K562 (cell line): ENCODE results near the gene TSPAN12. TPM values are rescaled to one million over a fixed set of nuclear protein-coding genes. Genes with fewer than 3 reads are reported as not detected.

Source experiments
- ATAC-seq: fragments of 200-7000 bp; cut with Tn5 transposase; 3 replicates; pipeline ENCODE4 v1.9.1; 2020; ENCODE audit warnings: moderate library complexity
- BruUV-seq: library from RNA; stranded (reverse); fragments of 400-500 nt; replicated peaks from 2 replicates; lab custom pipeline; 2021; lab: Mats Ljungman, UMichigan
- CTCF ChIA-PET: fragments of 300-600 bp; formaldehyde crosslinking; extraction: SDS; loops from one replicate; lab custom pipeline; 2021; ENCODE audit warnings: low intra/inter-chr PET ratio; lab: Yijun Ruan, JAX
- POLR2A ChIA-PET: fragments of 300-600, 350-650 bp; sonication (Branson Sonifier 250); formaldehyde crosslinking; extraction: SDS; loops from one replicate; lab custom pipeline; 2021; ENCODE audit warnings: antibody characterized with exemption, inconsistent platforms; lab: Yijun Ruan, JAX
- DNase-seq, 4 experiments: peaks; one replicate each; pipeline versions ENCODE4 v3.0.0 to v3.0.0-alpha.2; 2011 to 2018; ENCODE audit warnings: low spot score in 3 of 4, mixed read lengths in 3 of 4; ENCODE audit errors: extremely low read depth in 1 of 4
- FAIRE-seq: peaks from 2 replicates; lab custom pipeline; 2011; peaks lifted over from hg19 to GRCh38; lab: Jason Lieb, UNC
- H2AFZ ChIP-seq: 2 replicates; pipeline ENCODE4 v1.6.0; 2011; ENCODE audit warnings: low read depth, low read length, control low read depth, inconsistent platforms
- H3K27ac ChIP-seq: fragments of 200-600 bp; 3 replicates; pipeline ENCODE4 v1.8.0; 2011; ENCODE audit warnings: low read depth, mild to moderate bottlenecking, control low read depth, inconsistent platforms, low read length, moderate library complexity, mixed read lengths; ENCODE audit errors: extremely low read depth
- H3K27me3 ChIP-seq, 2 experiments: fragments of 300-600 bp in 1 of 2; 2 replicates in 1 of 2; 3 replicates in 1 of 2; pipeline versions ENCODE4 v1.6.0 to v1.8.0; 2011; ENCODE audit warnings: inconsistent platforms in 2 of 2, low read length in 2 of 2, mild to moderate bottlenecking in 1 of 2, mixed read lengths in 1 of 2, moderate library complexity in 1 of 2; ENCODE audit not compliant: control insufficient read depth in 2 of 2, insufficient read depth in 2 of 2
- H3K36me3 ChIP-seq: fragments of 300-600 bp; 3 replicates; pipeline ENCODE4 v1.8.0; 2011; ENCODE audit warnings: mild to moderate bottlenecking, low read length, inconsistent platforms; ENCODE audit not compliant: control insufficient read depth, insufficient read depth
- H3K4me1 ChIP-seq, 2 experiments: fragments of 200-600 bp in 1 of 2; replicated peaks in 1 of 2; 2 replicates in 1 of 2; 3 replicates in 1 of 2; pipeline versions ENCODE4 v1.5.1 to v1.8.0; 2011; ENCODE audit warnings: inconsistent platforms in 2 of 2, low read length in 2 of 2, mild to moderate bottlenecking in 1 of 2, mixed read lengths in 1 of 2, moderate library complexity in 1 of 2; ENCODE audit not compliant: control insufficient read depth in 2 of 2, insufficient read depth in 2 of 2
- H3K4me2 ChIP-seq: 2 replicates; pipeline ENCODE4 v1.6.1; 2011; ENCODE audit warnings: low read length, control low read depth, inconsistent platforms, mixed read lengths; ENCODE audit not compliant: insufficient read depth
- H3K4me3 ChIP-seq: fragments of 200-600 bp; sonication (generic), shearing (Covaris generic); 2 replicates; pipeline ENCODE4 v1.5.1; 2016; ENCODE audit warnings: control low read depth, inconsistent platforms
- H3K79me2 ChIP-seq: fragments of 200-600 bp; 3 replicates; pipeline ENCODE4 v1.8.0; 2011; ENCODE audit warnings: low read length, inconsistent platforms; ENCODE audit not compliant: control insufficient read depth, insufficient read depth
- H3K9ac ChIP-seq, 2 experiments: 2 replicates each; pipeline versions ENCODE4 v1.6.0 to v1.6.1; 2011; ENCODE audit warnings: low read depth in 2 of 2, low read length in 2 of 2, control low read depth in 1 of 2, inconsistent platforms in 1 of 2, mild to moderate bottlenecking in 1 of 2, mixed read lengths in 1 of 2; ENCODE audit not compliant: insufficient read depth in 1 of 2
- H3K9me1 ChIP-seq: one replicate; pipeline ENCODE4 v1.6.0; 2011; ENCODE audit warnings: inconsistent platforms, mild to moderate bottlenecking, low read length, moderate library complexity; ENCODE audit not compliant: control insufficient read depth, insufficient read depth
- H3K9me3 ChIP-seq: replicated peaks from 2 replicates; pipeline ENCODE4 v1.5.1; 2011; ENCODE audit warnings: low read depth, low read length, inconsistent platforms; ENCODE audit not compliant: control insufficient read depth, insufficient read depth
- H4K20me1 ChIP-seq: replicated peaks from 2 replicates; pipeline ENCODE4 v1.6.1; 2011; ENCODE audit warnings: low read length, inconsistent platforms, mixed read lengths; ENCODE audit not compliant: control insufficient read depth, insufficient read depth
- ADNP ChIP-seq: fragments of 200-800 bp; sonication (Bioruptor generic); IDR thresholded peaks from 2 replicates; pipeline ENCODE4 v1.6.1; 2016; ENCODE audit warnings: missing genetic modification characterization, missing compliant biosample characterization
- CEBPB ChIP-seq: fragments of 450-650 bp; IDR thresholded peaks from 2 replicates; pipeline ENCODE4 v1.6.1; 2016; ENCODE audit warnings: missing genetic modification characterization, missing compliant biosample characterization
- CREBBP ChIP-seq: IDR thresholded peaks from one replicate; pipeline ENCODE4 v1.6.1; 2012; ENCODE audit warnings: low read depth, mild to moderate bottlenecking, control low read depth, inconsistent platforms, low read length
- ELF2 ChIP-seq: fragments of 250-450 bp; sonication (Bioruptor Pico); IDR thresholded peaks from 2 replicates; pipeline ENCODE4 v1.5.0; 2021; ENCODE audit warnings: mild to moderate bottlenecking
- FOXJ2 ChIP-seq: fragments of 200-800 bp; sonication (Bioruptor generic); IDR thresholded peaks from 2 replicates; pipeline ENCODE4 v1.6.1; 2016; ENCODE audit warnings: missing genetic modification characterization, missing compliant biosample characterization
- HOMEZ ChIP-seq: fragments of 250-450 bp; sonication (Bioruptor Pico); IDR thresholded peaks from 2 replicates; pipeline ENCODE4 v1.4.0; 2020; ENCODE audit warnings: mild to moderate bottlenecking, moderate library complexity
- KLF13 ChIP-seq: fragments of 450-650 bp; IDR thresholded peaks from 2 replicates; pipeline ENCODE4 v1.6.1; 2016; ENCODE audit warnings: missing genetic modification characterization, low read depth, mild to moderate bottlenecking, missing compliant biosample characterization, moderate library complexity, borderline replicate concordance
- LARP7 ChIP-seq: fragments of 450-650 bp; IDR thresholded peaks from 2 replicates; pipeline ENCODE4 v1.6.1; 2016
- MEIS2 ChIP-seq: fragments of 450-650 bp; IDR thresholded peaks from 2 replicates; pipeline ENCODE4 v1.6.1; 2014; ENCODE audit warnings: mild to moderate bottlenecking; ENCODE audit not compliant: partially characterized antibody
- OTX1 ChIP-seq: fragments of 450-650 bp; formaldehyde crosslinking; IDR thresholded peaks from 2 replicates; pipeline ENCODE4 v1.4.0; 2022; ENCODE audit warnings: mild to moderate bottlenecking
- PRPF4 ChIP-seq: fragments of 200-400 bp; formaldehyde crosslinking; IDR thresholded peaks from one replicate; pipeline ENCODE4 v1.6.1; 2017; ENCODE audit warnings: low read length, low read depth, mild to moderate bottlenecking; ENCODE audit not compliant: insufficient read depth, poor library complexity, severe bottlenecking
- RBM15 ChIP-seq: fragments of 200-400 bp; formaldehyde crosslinking; IDR thresholded peaks from 2 replicates; pipeline ENCODE4 v1.6.1; 2018; ENCODE audit warnings: mild to moderate bottlenecking, low read length, moderate library complexity; ENCODE audit not compliant: insufficient read depth
- RBM25 ChIP-seq: fragments of 200-400 bp; formaldehyde crosslinking; IDR thresholded peaks from 2 replicates; pipeline ENCODE4 v1.6.1; 2018; ENCODE audit warnings: low read length, low read depth, moderate library complexity; ENCODE audit not compliant: severe bottlenecking
- RFX1 ChIP-seq: fragments of 450-650 bp; IDR thresholded peaks from 2 replicates; pipeline ENCODE4 v1.6.1; 2016; ENCODE audit warnings: mild to moderate bottlenecking, moderate library complexity
- SIN3B ChIP-seq: fragments of 450-650 bp; IDR thresholded peaks from 2 replicates; pipeline ENCODE4 v1.6.1; 2017; ENCODE audit warnings: low read depth, mild to moderate bottlenecking, moderate library complexity
- THRA ChIP-seq: fragments of 450-650 bp; IDR thresholded peaks from 2 replicates; pipeline ENCODE4 v1.6.1; 2017; ENCODE audit warnings: mild to moderate bottlenecking, moderate library complexity
- WHSC1 ChIP-seq: IDR thresholded peaks from one replicate; pipeline ENCODE4 v1.6.1; 2012; ENCODE audit warnings: low read length, control low read depth, inconsistent platforms
- ZHX1 ChIP-seq: fragments of 150-350 bp; conservative IDR thresholded peaks from 2 replicates; pipeline ENCODE4 v1.6.1; 2014; ENCODE audit warnings: low read length
- ZNF586 ChIP-seq: fragments of 450-650 bp; formaldehyde crosslinking; conservative IDR thresholded peaks from 2 replicates; pipeline ENCODE4 v1.4.0; 2020; ENCODE audit warnings: mild to moderate bottlenecking, moderate library complexity
- WGBS: fragments of 100-300 bp; shearing (Covaris generic); methylation state at CpG from one replicate; pipeline ENCODE4 v1.1.6; 2016; ENCODE audit warnings: low coverage, mixed read lengths; ENCODE audit not compliant: insufficient coverage; ENCODE audit errors: missing lambda C conversion rate; 5-methylcytosine and 5-hydroxymethylcytosine counted together
- in situ Hi-C: fragments of 300-500 bp; cut with MboI; formaldehyde crosslinking; loops from 4 replicates; pipeline ENCODE4 v1.15.0; 2018; ENCODE audit warnings: inconsistent platforms, mixed read lengths
- intact Hi-C: fragments of 100-400 bp; cut with micrococcal nuclease; formaldehyde crosslinking; loops from 2 replicates; pipeline ENCODE4 v1.14.2; 2022
- polyA plus RNA-seq, 8 experiments: library from polyadenylated mRNA; depleted of rRNA in 4 of 8; stranded (reverse) in 5 of 8; unstranded in 3 of 8; fragments of >200 nt; fragmentation: Nextera tagmentation in 2 of 8; fragmentation: Illumina TruSeq in 1 of 8; extraction: Ambion mirVana in 2 of 8; extraction: Trizol in 1 of 8; gene quantifications; 2 replicates each; pipeline versions ENCODE4 v1.2.1 to v1.2.3, GENCODE V29; 2011 to 2014; ENCODE audit warnings: inconsistent platforms in 1 of 8, missing spikeins in 1 of 8
- total RNA-seq, 7 experiments: library from RNA; depleted of rRNA in 6 of 7; stranded (reverse); fragments of >200 nt in 6 of 7; fragmentation: Illumina TruSeq in 2 of 7; extraction: Trizol in 2 of 7; gene quantifications; 2 replicates each; pipeline versions ENCODE4 v1.2.1 to v1.2.3, GENCODE V29; 2011 to 2021; ENCODE audit warnings: low replicate concordance in 1 of 7

The TSPAN12 gene
- total and polyA plus RNA-seq, 9 of the 15 experiments (the other 6 are each of a cell fraction or from before 2014, with no cell fraction given) = 0.13 to 1.7 (median 0.35) TPM; not detected in 1

GRCh38 chr7:120843109-120843508, 14.8 kb downstream of the TSPAN12 start:
- no peak for DNase-seq
- H3K79me2 ChIP-seq = no peaks in the 10 kb centered on the region
- intact Hi-C loops (no loop called here), in situ Hi-C loops (no loop called here)
- 0 out of 3 replicates have a peak, but pooled peaks have one; percentile 23 for ATAC-seq
- H3K4me2 ChIP-seq = no peak overlapping the region
- no peak overlapping the region for H3K9ac ChIP-seq
- FAIRE-seq = no peak
- 0% methylated on average over 2 of the region's 2 CpGs for WGBS
- no peak overlapping the region for H3K4me3 ChIP-seq
- H3K27me3 ChIP-seq = no peaks in the 10 kb centered on the region
- ChIA-PET POLR2A (no interaction called here), CTCF (no interaction called here)
- no peaks in the 10 kb centered on the region for H3K4me1 ChIP-seq
- TF ChIP-seq ELF2 (CRISPR knock-in tag) = no peak
- TF ChIP-seq ADNP (tag) = no peak
- TF ChIP-seq KLF13 (tag) = no peak
- TF ChIP-seq THRA = no peak
- no peak for TF ChIP-seq SIN3B
- no peak for TF ChIP-seq LARP7
- no peak for TF ChIP-seq ZHX1
- TF ChIP-seq WHSC1 = no peak
- no peak for TF ChIP-seq MEIS2
- TF ChIP-seq RBM25 = no peak
- TF ChIP-seq RBM15 = no peak
- no peak for TF ChIP-seq ZNF586 (CRISPR knock-in tag)
- TF ChIP-seq CEBPB (tag) = no peak
- no peak for TF ChIP-seq RFX1
- no peak for TF ChIP-seq OTX1 (CRISPR knock-in tag)
- TF ChIP-seq CREBBP = no peak
- no peak for TF ChIP-seq PRPF4
- no peak for TF ChIP-seq FOXJ2 (tag)
- TF ChIP-seq HOMEZ (CRISPR knock-in tag) = no peak
- no peaks in the 10 kb centered on the region for H3K9me3 ChIP-seq
- no peaks in the 10 kb centered on the region for H4K20me1 ChIP-seq
- no peak overlapping the region for H2AFZ ChIP-seq
- no peak overlapping the region for H3K27ac ChIP-seq
- no peaks in the 10 kb centered on the region for H3K9me1 ChIP-seq
- H3K36me3 ChIP-seq = no peaks in the 10 kb centered on the region
- no TSS peak for BruUV-seq
